Neural progenitor cell (in vitro differentiated cells): Measurements from ENCODE around the gene SCN2A. TPM values are rescaled to one million over a fixed set of nuclear protein-coding genes. Genes with fewer than 3 reads are reported as not detected.
"Not testable (repeated sequence)": the region's sequence is repeated elsewhere in the genome, so short reads cannot be mapped to it uniquely, and the experiment has no call there.

Source experiments
- DNase-seq: peaks from one replicate; pipeline ENCODE4 v3.0.0-alpha.2; 2016; ENCODE audit warnings: low spot score
- H2AFZ ChIP-seq: fragments of 200-600 bp; sonication (generic); replicated peaks from 2 replicates; pipeline ENCODE4 v1.6.1; 2016; ENCODE audit warnings: antibody characterized with exemption
- H3F3A ChIP-seq: fragments of 200-600 bp; sonication (generic); 2 replicates; pipeline ENCODE4 v1.6.1; 2016; ENCODE audit warnings: antibody characterized with exemption, low read depth
- H3K27ac ChIP-seq: fragments of 200-600 bp; sonication (generic); 2 replicates; pipeline ENCODE4 v1.5.1; 2016; ENCODE audit warnings: mild to moderate bottlenecking
- H3K27me3 ChIP-seq: fragments of 200-600 bp; sonication (generic); 2 replicates; pipeline ENCODE4 v1.6.1; 2016; ENCODE audit warnings: mild to moderate bottlenecking, moderate library complexity
- H3K36me3 ChIP-seq: fragments of 200-600 bp; sonication (generic); 2 replicates; pipeline ENCODE4 v1.5.1; 2016
- H3K4me1 ChIP-seq: fragments of 200-600 bp; sonication (generic); 2 replicates; pipeline ENCODE4 v1.6.1; 2016; ENCODE audit warnings: mixed run types
- H3K4me2 ChIP-seq: fragments of 200-600 bp; sonication (generic); 2 replicates; pipeline ENCODE4 v1.6.1; 2016
- H3K4me3 ChIP-seq: fragments of 200-600 bp; sonication (generic); 2 replicates; pipeline ENCODE4 v1.5.1; 2016
- H3K79me2 ChIP-seq: fragments of 200-600 bp; sonication (generic); 2 replicates; pipeline ENCODE4 v1.6.1; 2016; ENCODE audit warnings: low read depth
- H3K9ac ChIP-seq: fragments of 200-600 bp; sonication (generic); 2 replicates; pipeline ENCODE4 v1.6.1; 2016
- H3K9me3 ChIP-seq: fragments of 200-600 bp; sonication (generic); 2 replicates; pipeline ENCODE4 v1.5.1; 2016; ENCODE audit warnings: low read depth
- H4K20me1 ChIP-seq: fragments of 200-600 bp; sonication (generic); 2 replicates; pipeline ENCODE4 v1.6.1; 2016; ENCODE audit warnings: low read depth
- H3K27ac Mint-ChIP-seq: 3 replicates; pipeline ENCODE4 v1.8.0; 2021; ENCODE audit warnings: mixed read lengths
- H3K27me3 Mint-ChIP-seq: 2 replicates; pipeline ENCODE4 v1.8.0; 2022; ENCODE audit warnings: low read depth, mild to moderate bottlenecking, inconsistent platforms, moderate library complexity, mixed read lengths; ENCODE audit not compliant: insufficient read depth
- H3K36me3 Mint-ChIP-seq: 3 replicates; pipeline ENCODE4 v1.8.0; 2021; ENCODE audit warnings: mixed read lengths
- H3K4me1 Mint-ChIP-seq: 3 replicates; pipeline ENCODE4 v1.8.0; 2021; ENCODE audit warnings: mixed read lengths
- H3K4me3 Mint-ChIP-seq: 3 replicates; pipeline ENCODE4 v1.8.0; 2021; ENCODE audit warnings: mild to moderate bottlenecking, moderate library complexity, mixed read lengths
- H3K9me3 Mint-ChIP-seq: 3 replicates; pipeline ENCODE4 v1.8.0; 2020; ENCODE audit warnings: mixed read lengths
- EZH2 ChIP-seq: fragments of 200-600 bp; sonication (generic); IDR thresholded peaks from 2 replicates; pipeline ENCODE4 v1.6.1; 2017; ENCODE audit warnings: antibody characterized with exemption, mild to moderate bottlenecking, moderate library complexity
- EZH2phosphoT487 ChIP-seq: fragments of 200-600 bp; sonication (generic); IDR thresholded peaks from 2 replicates; pipeline ENCODE4 v1.6.1; 2017; ENCODE audit warnings: antibody characterized with exemption
- total RNA-seq: library from RNA; depleted of rRNA; stranded (reverse); fragments of >200 nt; gene quantifications from 2 replicates; pipeline ENCODE4 v1.2.3, GENCODE V29; 2015; ENCODE audit warnings: low replicate concordance
- TF ChIP-seq, protein P1 (sequence below): fragments of 200-600 bp; sonication (generic); IDR thresholded peaks from 2 replicates; pipeline ENCODE4 v1.5.1; 2017; ENCODE audit warnings: antibody characterized with exemption, mild to moderate bottlenecking

Gene SCN2A
- total RNA-seq, 1 donor from 2014 or later: 0.30 TPM

DNA sequence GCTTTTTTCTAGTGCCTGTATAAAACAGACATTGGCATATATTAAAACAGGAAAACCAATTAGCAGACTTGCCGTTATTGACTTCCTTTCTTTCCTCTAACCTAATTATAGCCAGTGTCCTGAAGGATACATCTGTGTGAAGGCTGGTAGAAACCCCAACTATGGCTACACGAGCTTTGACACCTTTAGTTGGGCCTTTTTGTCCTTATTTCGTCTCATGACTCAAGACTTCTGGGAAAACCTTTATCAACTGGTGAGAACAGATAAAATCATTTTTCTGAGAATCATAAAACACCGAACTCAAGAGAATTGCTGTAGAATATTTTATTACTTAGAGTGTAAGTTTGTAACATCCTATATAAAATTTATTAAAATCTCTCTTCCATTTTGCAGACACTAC is 74.3 kb downstream of the SCN2A start:
- no peaks in the 10 kb centered on the region for H3K36me3 Mint-ChIP-seq

DNA sequence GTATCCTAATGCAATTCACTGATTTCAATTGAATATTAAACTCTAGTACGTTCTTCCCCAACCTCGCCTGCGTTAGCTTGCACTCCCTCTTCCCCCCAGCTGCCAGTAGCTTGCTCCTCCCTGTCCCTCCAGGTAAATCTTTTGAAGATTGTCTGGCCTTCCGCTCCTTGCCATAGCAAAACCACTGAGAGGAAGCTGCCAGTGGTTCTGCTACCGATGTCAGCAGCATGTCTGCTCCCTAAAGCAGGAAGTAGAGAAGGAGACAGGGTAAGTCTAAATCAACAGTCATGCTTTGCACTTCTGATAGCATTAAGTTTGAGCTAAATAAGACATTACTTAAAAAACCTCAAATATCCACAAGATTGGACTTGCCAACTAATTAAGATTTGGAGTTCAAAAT is 89.1 kb downstream of the SCN2A start:
- H3K4me3 ChIP-seq: no peak overlapping the region
- H3K9ac ChIP-seq: no peak overlapping the region
- no peaks in the 10 kb centered on the region for H3K27me3 ChIP-seq
- Mint-ChIP-seq H3K36me3 (no peaks in the 10 kb centered on the region), H3K27me3 (no peaks in the 10 kb centered on the region), H3K9me3 (no peaks in the 10 kb centered on the region), H3K4me3 (no peak overlapping the region), H3K27ac (no peak overlapping the region), H3K4me1 (no peaks in the 10 kb centered on the region)
- H4K20me1 ChIP-seq: no peaks in the 10 kb centered on the region
- H3K4me1 ChIP-seq: no peaks in the 10 kb centered on the region
- H3F3A ChIP-seq: no peaks in the 10 kb centered on the region
- no peaks in the 10 kb centered on the region for H3K79me2 ChIP-seq
- no peak for TF ChIP-seq EZH2
- no peak for TF ChIP-seq EZH2phosphoT487
- TF ChIP-seq, protein P1, sequence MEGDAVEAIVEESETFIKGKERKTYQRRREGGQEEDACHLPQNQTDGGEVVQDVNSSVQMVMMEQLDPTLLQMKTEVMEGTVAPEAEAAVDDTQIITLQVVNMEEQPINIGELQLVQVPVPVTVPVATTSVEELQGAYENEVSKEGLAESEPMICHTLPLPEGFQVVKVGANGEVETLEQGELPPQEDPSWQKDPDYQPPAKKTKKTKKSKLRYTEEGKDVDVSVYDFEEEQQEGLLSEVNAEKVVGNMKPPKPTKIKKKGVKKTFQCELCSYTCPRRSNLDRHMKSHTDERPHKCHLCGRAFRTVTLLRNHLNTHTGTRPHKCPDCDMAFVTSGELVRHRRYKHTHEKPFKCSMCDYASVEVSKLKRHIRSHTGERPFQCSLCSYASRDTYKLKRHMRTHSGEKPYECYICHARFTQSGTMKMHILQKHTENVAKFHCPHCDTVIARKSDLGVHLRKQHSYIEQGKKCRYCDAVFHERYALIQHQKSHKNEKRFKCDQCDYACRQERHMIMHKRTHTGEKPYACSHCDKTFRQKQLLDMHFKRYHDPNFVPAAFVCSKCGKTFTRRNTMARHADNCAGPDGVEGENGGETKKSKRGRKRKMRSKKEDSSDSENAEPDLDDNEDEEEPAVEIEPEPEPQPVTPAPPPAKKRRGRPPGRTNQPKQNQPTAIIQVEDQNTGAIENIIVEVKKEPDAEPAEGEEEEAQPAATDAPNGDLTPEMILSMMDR: no peak
- H3K36me3 ChIP-seq: no peaks in the 10 kb centered on the region
- no peaks in the 10 kb centered on the region for H3K9me3 ChIP-seq
- no peak overlapping the region for H2AFZ ChIP-seq
- DNase-seq: no peak
- H3K27ac ChIP-seq: no peak overlapping the region
- H3K4me2 ChIP-seq: no peak overlapping the region

More for the DNA sequence above, 74.3 kb downstream of the SCN2A start:
- no peaks in the 10 kb centered on the region for H3F3A ChIP-seq
- Mint-ChIP-seq H3K9me3 (no peaks in the 10 kb centered on the region), H3K4me3 (no peak overlapping the region), H3K27ac (no peak overlapping the region), H3K4me1 (no peaks in the 10 kb centered on the region), H3K27me3 (no peaks in the 10 kb centered on the region)
- no peaks in the 10 kb centered on the region for H3K4me1 ChIP-seq
- no peaks in the 10 kb centered on the region for H4K20me1 ChIP-seq
- H3K36me3 ChIP-seq: no peaks in the 10 kb centered on the region
- no peaks in the 10 kb centered on the region for H3K9me3 ChIP-seq
- H3K4me3 ChIP-seq: no peak overlapping the region
- no peaks in the 10 kb centered on the region for H3K27me3 ChIP-seq
- no peak for DNase-seq
- H3K27ac ChIP-seq: no peak overlapping the region
- no peak for TF ChIP-seq EZH2
- no peak for TF ChIP-seq EZH2phosphoT487
- TF ChIP-seq, protein P1: no peak
- no peaks in the 10 kb centered on the region for H3K79me2 ChIP-seq
- H2AFZ ChIP-seq: no peak overlapping the region
- H3K4me2 ChIP-seq: no peak overlapping the region
- H3K9ac ChIP-seq: no peak overlapping the region

DNA sequence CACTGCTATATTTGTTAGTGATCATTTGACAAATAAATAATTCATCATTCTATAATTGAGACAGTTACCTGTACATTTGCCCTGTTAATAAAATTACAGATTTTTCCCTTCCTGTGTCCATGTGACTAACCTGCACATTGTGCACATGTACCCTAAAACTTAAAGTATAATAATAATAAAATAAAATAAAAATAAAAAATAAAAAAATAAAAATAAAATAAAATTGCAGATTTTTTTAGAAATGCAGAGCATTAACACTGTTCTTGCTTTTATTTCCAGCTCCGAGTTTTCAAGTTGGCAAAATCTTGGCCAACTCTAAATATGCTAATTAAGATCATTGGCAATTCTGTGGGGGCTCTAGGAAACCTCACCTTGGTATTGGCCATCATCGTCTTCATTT is 105.1 kb downstream of the SCN2A start:
- not testable (repeated sequence) for H3K27me3 Mint-ChIP-seq, H3K4me3 Mint-ChIP-seq

DNA sequence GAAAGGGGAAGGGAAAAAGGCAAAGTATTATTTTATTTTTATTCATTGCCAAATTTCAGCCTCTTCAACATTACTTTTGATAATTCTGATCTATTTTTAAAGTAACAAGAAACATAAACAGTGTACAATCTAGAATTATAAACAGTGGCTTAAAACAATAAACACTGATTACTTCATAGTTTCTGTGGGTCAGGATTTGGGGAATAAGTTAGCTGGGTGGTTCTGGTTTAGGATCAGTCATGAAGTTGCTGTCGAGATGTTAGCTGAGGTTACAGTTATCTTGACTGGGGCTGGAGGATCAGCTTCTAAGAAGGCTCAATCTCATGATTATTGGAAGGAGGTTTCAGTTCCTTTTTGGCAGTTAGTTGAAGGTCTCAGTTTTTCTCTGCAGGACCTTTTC is 109.2 kb downstream of the SCN2A start:
- H3K27ac ChIP-seq: no peak overlapping the region
- H3K4me1 ChIP-seq: no peaks in the 10 kb centered on the region
- peaks cover 3% of the 10 kb centered on the region for H3K27me3 Mint-ChIP-seq
- H3K27ac Mint-ChIP-seq: no peak overlapping the region
- H3K36me3 Mint-ChIP-seq: no peaks in the 10 kb centered on the region
- no peaks in the 10 kb centered on the region for H4K20me1 ChIP-seq
- DNase-seq: no peak
- no peaks in the 10 kb centered on the region for H3K27me3 ChIP-seq
- H3K4me1 Mint-ChIP-seq: no peaks in the 10 kb centered on the region
- TF ChIP-seq EZH2: no peak
- TF ChIP-seq EZH2phosphoT487: no peak
- TF ChIP-seq, protein P1: no peak
- no peaks in the 10 kb centered on the region for H3F3A ChIP-seq
- no peaks in the 10 kb centered on the region for H3K36me3 ChIP-seq
- no peak overlapping the region for H3K4me2 ChIP-seq
- no peak overlapping the region for H3K9ac ChIP-seq
- no peak overlapping the region for H3K4me3 ChIP-seq
- no peaks in the 10 kb centered on the region for H3K9me3 Mint-ChIP-seq
- no peak overlapping the region for H2AFZ ChIP-seq
- no peaks in the 10 kb centered on the region for H3K79me2 ChIP-seq
- no peak overlapping the region for H3K4me3 Mint-ChIP-seq
- H3K9me3 ChIP-seq: no peaks in the 10 kb centered on the region

More for the DNA sequence above, 105.1 kb downstream of the SCN2A start:
- H3K36me3 ChIP-seq, H3K27me3 ChIP-seq, H3K4me3 ChIP-seq, DNase-seq, H3K4me2 ChIP-seq, H3K27ac Mint-ChIP-seq, H3K9ac ChIP-seq, H2AFZ ChIP-seq, H3F3A ChIP-seq, H3K36me3 Mint-ChIP-seq, H3K79me2 ChIP-seq, H3K9me3 Mint-ChIP-seq, H4K20me1 ChIP-seq, H3K4me1 Mint-ChIP-seq, H3K9me3 ChIP-seq, H3K4me1 ChIP-seq, H3K27ac ChIP-seq: not testable (repeated sequence)
